ENCODE results near the gene ABCA7. TPM values are rescaled to one million over a fixed set of nuclear protein-coding genes. Genes with fewer than 3 reads are reported as not detected.
A peak's percentile ranks its signal among the peaks of the same experiment; 100 is the strongest.

ABCA7 gene
- total and polyA plus RNA-seq, 2 of the 8 experiments (the other 6 are each of a cell fraction or from before 2014, with no cell fraction given) = 10.4 to 25.6 TPM

- DNase-seq (ENCODE audit: low read depth in 1 of 2, low spot score in 2 of 2) = no peak
- H3K4ac ChIP-seq (replicated peaks; ENCODE audit: insufficient read length, low read depth, low read length) = no peak overlapping the region
- H3K56ac ChIP-seq (replicated peaks; ENCODE audit: insufficient read length, low read depth, low read length) = no peak overlapping the region
- no peak overlapping the region for H3K4me2 ChIP-seq (ENCODE audit: insufficient read depth in 1 of 2, low read depth in 2 of 2, low read length in 2 of 2)
- peak overlapping the region; percentile 3 for H4K8ac ChIP-seq (ENCODE audit: extremely low read depth, insufficient read depth, low read length)
- no peak overlapping the region for H3K9ac ChIP-seq (replicated peaks in 1 of 4; ENCODE audit: extremely low read depth in 1 of 4, low read depth in 3 of 4, low read length in 3 of 4)
- H4K5ac ChIP-seq (ENCODE audit: insufficient read length, low read depth, low read length) = no peak overlapping the region
- H4K20me1 ChIP-seq (replicated peaks in 1 of 2; ENCODE audit: control insufficient read depth in 1 of 2, insufficient read depth in 2 of 2, low read length in 2 of 2) = peaks cover 5 to 14% of the 10 kb centered on the region in 2 experiments
- peaks cover 7% of the 10 kb centered on the region; the same call in 1 of the 2 replicates for H3K23me2 ChIP-seq (ENCODE audit: low read depth, low read length)
- no peak overlapping the region for H2AK5ac ChIP-seq (ENCODE audit: low read depth, low read length)
- H2BK15ac ChIP-seq (ENCODE audit: low read length) = no peak overlapping the region
- no peak for FAIRE-seq
- ChIA-PET CTCF (ENCODE audit: partially characterized antibody) (interaction anchor here (0.5 to 2.1 kb wide), 7 partner anchors 9 to 92 kb away, joined by 3 to 5 read pairs (median 3); no protein-coding TSS in a partner anchor), POLR2A (ENCODE audit: partially characterized antibody) (interaction anchor here (0.9 to 9.8 kb wide), 10 partner anchors 8 to 129 kb away, joined by 3 to 116 read pairs (median 4); partner anchors contain the start of genes ABCA7 and RNU6-2)
- no peaks in the 10 kb centered on the region for H3K27me3 ChIP-seq (replicated peaks in 1 of 4; ENCODE audit: control insufficient read depth in 3 of 4, extremely low read depth in 1 of 4, insufficient read depth in 3 of 4, low read length in 3 of 4)
- 0 out of 2 replicates have a peak overlapping the region, but pooled peaks have one; percentile 7 for H3K27ac ChIP-seq (ENCODE audit: low read depth, low read length)
- H3K4me1 ChIP-seq (replicated peaks in 1 of 4; ENCODE audit: control insufficient read depth in 3 of 4, insufficient read depth in 4 of 4, low read length in 3 of 4) = peaks cover 0 to 15% (median 7%) of the 10 kb centered on the region in 4 experiments; a peak in 5 of 7 replicates
- H3K79me2 ChIP-seq (ENCODE audit: control insufficient read depth in 1 of 2, insufficient read depth in 2 of 2, low read length in 2 of 2) = no peaks in the 10 kb centered on the region; a peak in 1 of 4 replicates
- no peaks in the 10 kb centered on the region for H3K9me3 ChIP-seq (ENCODE audit: insufficient read depth in 2 of 2, low read depth in 1 of 2, low read length in 1 of 2)
- H4K91ac ChIP-seq (replicated peaks; ENCODE audit: insufficient read length, low read length) = no peak overlapping the region
- peaks cover 8 to 32% (median 17%) of the 10 kb centered on the region in 4 experiments; a peak in 6 of 8 replicates for H3K36me3 ChIP-seq (ENCODE audit: control insufficient read depth in 2 of 4, insufficient read depth in 4 of 4, low read length in 3 of 4)
- no peak overlapping the region for H3K14ac ChIP-seq (ENCODE audit: insufficient read length)
- H2BK5ac ChIP-seq (ENCODE audit: low read depth, low read length) = no peak overlapping the region
- H3K23ac ChIP-seq (ENCODE audit: insufficient read length) = no peak overlapping the region
- peaks cover 4% of the 10 kb centered on the region for H3K79me1 ChIP-seq (ENCODE audit: low read depth, low read length)
- no peak overlapping the region for H2AFZ ChIP-seq (ENCODE audit: low read length)
- no peak overlapping the region for H3K18ac ChIP-seq (ENCODE audit: extremely low read depth, low read length)
- TF ChIP-seq POLR2A (IDR thresholded peaks at IDR 0.05; ENCODE audit: control extremely low read depth in 1 of 2, low read depth in 2 of 2, low read length in 2 of 2) (peak in 1 of 2 experiments; percentile 7; a peak in 1 of 3 replicates), JUND (IDR thresholded peaks at IDR 0.05; ENCODE audit: low read length) (no peak), CTCF (IDR thresholded peaks at IDR 0.05; ENCODE audit: control extremely low read depth in 1 of 3, insufficient read depth in 1 of 3, low read depth in 1 of 3, low read length in 3 of 3) (peak in 1 of 3 experiments; percentile 5; a peak in 1 of 4 replicates), POLR2AphosphoS5 (IDR thresholded peaks at IDR 0.05; ENCODE audit: low read depth, low read length) (peak; percentile 26; the same call in 1 of the 2 replicates), YY1 (IDR thresholded peaks at IDR 0.05; ENCODE audit: low read depth, low read length) (no peak), SP4 (IDR thresholded peaks at IDR 0.05; ENCODE audit: low read length) (no peak)
- 90% methylated on average over 13 of the region's 17 CpGs; no CpG with 5 or more reads in 1 of the 2 experiments for WGBS, 2 experiments (ENCODE audit: extremely low coverage in 1 of 2, insufficient coverage in 1 of 2, insufficient read length in 1 of 2, insufficient replicate concordance in 2 of 2, low coverage in 1 of 2, low lambda C conversion rate in 2 of 2, missing lambda C conversion rate in 1 of 2)
- H3K4me3 ChIP-seq (ENCODE audit: extremely low read depth in 1 of 4, insufficient read depth in 2 of 4, low read depth in 3 of 4, low read length in 4 of 4) = no peak overlapping the region
- no peak overlapping the region for H2BK12ac ChIP-seq (ENCODE audit: low read depth, low read length)
- no peak overlapping the region for H2BK120ac ChIP-seq (replicated peaks; ENCODE audit: low read depth, low read length)
- no peak overlapping the region for H2BK20ac ChIP-seq (ENCODE audit: low read length)
These were observed 67.1 kb downstream of the ABCA7 start for GRCh38 chr19:1106841-1107660.
